HEK293 (cell line): ENCODE data around the gene NRF1.
"Not testable (repeated sequence)": the region's sequence is repeated elsewhere in the genome, so short reads cannot be mapped to it uniquely, and the experiment has no call there.

Experiments used
- CTCF ChIA-PET: fragments of 350-600 bp; formaldehyde crosslinking; extraction: SDS; loops from one replicate; lab custom pipeline; 2021; ENCODE audit warnings: antibody characterized with exemption; lab: Yijun Ruan, JAX
- POLR2A ChIA-PET: fragments of 300-600 bp; formaldehyde crosslinking; extraction: SDS; loops from one replicate; lab custom pipeline; 2020; ENCODE audit warnings: antibody characterized with exemption, inconsistent platforms; lab: Yijun Ruan, JAX
- H3K27ac ChIP-seq: fragments of 200-500 bp; sonication (Bioruptor generic); 2 replicates; pipeline ENCODE4 v1.5.1; 2014; ENCODE audit warnings: low read depth, low read length, control low read depth, inconsistent platforms; ENCODE audit errors: extremely low read depth
- H3K36me3 ChIP-seq, 2 experiments: fragments of 200-500 bp in 1 of 2; sonication (Bioruptor generic) in 1 of 2; 1 replicate in 1 of 2; 2 replicates in 1 of 2; pipeline ENCODE4 v1.5.1; 2014 to 2017; ENCODE audit warnings: inconsistent platforms in 2 of 2, low read length in 2 of 2; ENCODE audit not compliant: control insufficient read depth in 2 of 2, insufficient read depth in 1 of 2
- H3K4me1 ChIP-seq: fragments of 200-500 bp; sonication (Bioruptor generic); 2 replicates; pipeline ENCODE4 v1.5.1; 2014; ENCODE audit warnings: mild to moderate bottlenecking, low read length, inconsistent platforms; ENCODE audit not compliant: control insufficient read depth, insufficient read depth
- H3K4me3 ChIP-seq: 2 replicates; pipeline ENCODE4 v1.5.1; 2011; ENCODE audit warnings: low read depth, mild to moderate bottlenecking, control low read depth, low read length, moderate library complexity
- H3K9me3 ChIP-seq: fragments of 200-500 bp; sonication (Bioruptor generic); 2 replicates; pipeline ENCODE4 v1.5.1; 2014; ENCODE audit warnings: low read depth, low read length, inconsistent platforms; ENCODE audit not compliant: control insufficient read depth, insufficient read depth
- SP7 ChIP-seq: fragments of 450-650 bp; formaldehyde crosslinking; IDR thresholded peaks from 2 replicates; pipeline ENCODE4 v1.5.1; 2016; ENCODE audit warnings: missing biosample characterization, missing genetic modification characterization
- ZBTB49 ChIP-seq: fragments of 450-650 bp; formaldehyde crosslinking; IDR thresholded peaks from 2 replicates; pipeline ENCODE4 v1.5.1; 2016; ENCODE audit warnings: missing biosample characterization, missing genetic modification characterization, low read depth
- ZNF140 ChIP-seq: fragments of 450-650 bp; formaldehyde crosslinking; IDR thresholded peaks from 2 replicates; pipeline ENCODE4 v1.5.1; 2016; ENCODE audit warnings: missing biosample characterization, missing genetic modification characterization
- ZNF146 ChIP-seq: fragments of 450-650 bp; formaldehyde crosslinking; IDR thresholded peaks from 2 replicates; pipeline ENCODE4 v1.5.1; 2016; ENCODE audit warnings: missing biosample characterization, missing genetic modification characterization
- ZSCAN5A ChIP-seq: fragments of 450-650 bp; formaldehyde crosslinking; IDR thresholded peaks from 2 replicates; pipeline ENCODE4 v1.5.1; 2016; ENCODE audit warnings: missing biosample characterization, missing genetic modification characterization
- TF ChIP-seq, protein P1 (sequence below): fragments of 450-650 bp; formaldehyde crosslinking; IDR thresholded peaks from 2 replicates; pipeline ENCODE4 v1.5.1; 2016; ENCODE audit warnings: missing biosample characterization, missing genetic modification characterization, borderline replicate concordance
- TF ChIP-seq, protein P2 (sequence below): fragments of 450-650 bp; formaldehyde crosslinking; conservative IDR thresholded peaks from 2 replicates; pipeline ENCODE4 v1.5.1; 2016; ENCODE audit warnings: low read depth, missing biosample characterization, missing genetic modification characterization
- TF ChIP-seq, protein P3 (sequence below): fragments of 450-650 bp; formaldehyde crosslinking; IDR thresholded peaks from 2 replicates; pipeline ENCODE4 v1.5.1; 2016; ENCODE audit warnings: missing biosample characterization, missing genetic modification characterization
- TF ChIP-seq, protein P4 (sequence below): fragments of 450-650 bp; formaldehyde crosslinking; IDR thresholded peaks from 2 replicates; pipeline ENCODE4 v1.5.1; 2016; ENCODE audit warnings: missing biosample characterization, missing genetic modification characterization

The NRF1 gene

GRCh38 chr7:129670656-129671055 lies 59.1 kb downstream of the NRF1 start (continued):
- TF ChIP-seq, protein P1, sequence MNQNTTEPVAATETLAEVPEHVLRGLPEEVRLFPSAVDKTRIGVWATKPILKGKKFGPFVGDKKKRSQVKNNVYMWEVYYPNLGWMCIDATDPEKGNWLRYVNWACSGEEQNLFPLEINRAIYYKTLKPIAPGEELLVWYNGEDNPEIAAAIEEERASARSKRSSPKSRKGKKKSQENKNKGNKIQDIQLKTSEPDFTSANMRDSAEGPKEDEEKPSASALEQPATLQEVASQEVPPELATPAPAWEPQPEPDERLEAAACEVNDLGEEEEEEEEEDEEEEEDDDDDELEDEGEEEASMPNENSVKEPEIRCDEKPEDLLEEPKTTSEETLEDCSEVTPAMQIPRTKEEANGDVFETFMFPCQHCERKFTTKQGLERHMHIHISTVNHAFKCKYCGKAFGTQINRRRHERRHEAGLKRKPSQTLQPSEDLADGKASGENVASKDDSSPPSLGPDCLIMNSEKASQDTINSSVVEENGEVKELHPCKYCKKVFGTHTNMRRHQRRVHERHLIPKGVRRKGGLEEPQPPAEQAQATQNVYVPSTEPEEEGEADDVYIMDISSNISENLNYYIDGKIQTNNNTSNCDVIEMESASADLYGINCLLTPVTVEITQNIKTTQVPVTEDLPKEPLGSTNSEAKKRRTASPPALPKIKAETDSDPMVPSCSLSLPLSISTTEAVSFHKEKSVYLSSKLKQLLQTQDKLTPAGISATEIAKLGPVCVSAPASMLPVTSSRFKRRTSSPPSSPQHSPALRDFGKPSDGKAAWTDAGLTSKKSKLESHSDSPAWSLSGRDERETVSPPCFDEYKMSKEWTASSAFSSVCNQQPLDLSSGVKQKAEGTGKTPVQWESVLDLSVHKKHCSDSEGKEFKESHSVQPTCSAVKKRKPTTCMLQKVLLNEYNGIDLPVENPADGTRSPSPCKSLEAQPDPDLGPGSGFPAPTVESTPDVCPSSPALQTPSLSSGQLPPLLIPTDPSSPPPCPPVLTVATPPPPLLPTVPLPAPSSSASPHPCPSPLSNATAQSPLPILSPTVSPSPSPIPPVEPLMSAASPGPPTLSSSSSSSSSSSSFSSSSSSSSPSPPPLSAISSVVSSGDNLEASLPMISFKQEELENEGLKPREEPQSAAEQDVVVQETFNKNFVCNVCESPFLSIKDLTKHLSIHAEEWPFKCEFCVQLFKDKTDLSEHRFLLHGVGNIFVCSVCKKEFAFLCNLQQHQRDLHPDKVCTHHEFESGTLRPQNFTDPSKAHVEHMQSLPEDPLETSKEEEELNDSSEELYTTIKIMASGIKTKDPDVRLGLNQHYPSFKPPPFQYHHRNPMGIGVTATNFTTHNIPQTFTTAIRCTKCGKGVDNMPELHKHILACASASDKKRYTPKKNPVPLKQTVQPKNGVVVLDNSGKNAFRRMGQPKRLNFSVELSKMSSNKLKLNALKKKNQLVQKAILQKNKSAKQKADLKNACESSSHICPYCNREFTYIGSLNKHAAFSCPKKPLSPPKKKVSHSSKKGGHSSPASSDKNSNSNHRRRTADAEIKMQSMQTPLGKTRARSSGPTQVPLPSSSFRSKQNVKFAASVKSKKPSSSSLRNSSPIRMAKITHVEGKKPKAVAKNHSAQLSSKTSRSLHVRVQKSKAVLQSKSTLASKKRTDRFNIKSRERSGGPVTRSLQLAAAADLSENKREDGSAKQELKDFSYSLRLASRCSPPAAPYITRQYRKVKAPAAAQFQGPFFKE (tag by site-specific recombination), result no peak
- no peak for TF ChIP-seq ZSCAN5A (tag by site-specific recombination)

DNA sequence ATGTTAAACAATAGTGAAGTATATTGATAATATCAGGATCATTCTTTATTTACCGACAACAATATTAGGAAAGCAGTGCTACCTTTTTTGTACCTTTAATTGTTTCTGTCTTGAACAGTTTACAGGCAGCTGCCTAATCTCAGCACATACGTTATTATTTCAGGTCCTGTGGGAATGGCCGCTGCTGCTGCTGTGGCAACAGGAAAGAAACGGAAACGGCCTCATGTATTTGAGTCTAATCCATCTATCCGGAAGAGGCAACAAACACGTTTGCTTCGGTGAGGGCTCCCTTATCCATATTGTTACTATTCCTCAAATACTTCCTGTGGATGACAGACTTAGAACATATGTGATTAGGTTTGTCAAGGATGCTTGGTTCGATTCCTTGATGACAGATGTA lies 59.7 kb downstream of the NRF1 start:
- H3K4me3 ChIP-seq, result no peak overlapping the region
- peaks cover 6 to 34% of the 10 kb centered on the region in 2 experiments; a peak in 2 of 3 replicates for H3K36me3 ChIP-seq
- H3K27ac ChIP-seq, result no peak overlapping the region
- ChIA-PET POLR2A (no interaction called here), CTCF (interaction anchor here (0.6 kb wide), 1 partner anchor 328 kb away, joined by 3 read pairs; no protein-coding TSS in a partner anchor)
- H3K9me3 ChIP-seq, result no peaks in the 10 kb centered on the region
- TF ChIP-seq ZNF146 (no peak), ZBTB49 (tag by site-specific recombination) (no peak), SP7 (tag by site-specific recombination) (no peak), ZNF140 (tag by site-specific recombination) (no peak)
- TF ChIP-seq, protein P2, sequence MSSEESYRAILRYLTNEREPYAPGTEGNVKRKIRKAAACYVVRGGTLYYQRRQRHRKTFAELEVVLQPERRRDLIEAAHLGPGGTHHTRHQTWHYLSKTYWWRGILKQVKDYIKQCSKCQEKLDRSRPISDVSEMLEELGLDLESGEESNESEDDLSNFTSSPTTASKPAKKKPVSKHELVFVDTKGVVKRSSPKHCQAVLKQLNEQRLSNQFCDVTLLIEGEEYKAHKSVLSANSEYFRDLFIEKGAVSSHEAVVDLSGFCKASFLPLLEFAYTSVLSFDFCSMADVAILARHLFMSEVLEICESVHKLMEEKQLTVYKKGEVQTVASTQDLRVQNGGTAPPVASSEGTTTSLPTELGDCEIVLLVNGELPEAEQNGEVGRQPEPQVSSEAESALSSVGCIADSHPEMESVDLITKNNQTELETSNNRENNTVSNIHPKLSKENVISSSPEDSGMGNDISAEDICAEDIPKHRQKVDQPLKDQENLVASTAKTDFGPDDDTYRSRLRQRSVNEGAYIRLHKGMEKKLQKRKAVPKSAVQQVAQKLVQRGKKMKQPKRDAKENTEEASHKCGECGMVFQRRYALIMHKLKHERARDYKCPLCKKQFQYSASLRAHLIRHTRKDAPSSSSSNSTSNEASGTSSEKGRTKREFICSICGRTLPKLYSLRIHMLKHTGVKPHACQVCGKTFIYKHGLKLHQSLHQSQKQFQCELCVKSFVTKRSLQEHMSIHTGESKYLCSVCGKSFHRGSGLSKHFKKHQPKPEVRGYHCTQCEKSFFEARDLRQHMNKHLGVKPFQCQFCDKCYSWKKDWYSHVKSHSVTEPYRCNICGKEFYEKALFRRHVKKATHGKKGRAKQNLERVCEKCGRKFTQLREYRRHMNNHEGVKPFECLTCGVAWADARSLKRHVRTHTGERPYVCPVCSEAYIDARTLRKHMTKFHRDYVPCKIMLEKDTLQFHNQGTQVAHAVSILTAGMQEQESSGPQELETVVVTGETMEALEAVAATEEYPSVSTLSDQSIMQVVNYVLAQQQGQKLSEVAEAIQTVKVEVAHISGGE (tag by site-specific recombination), result no peak
- TF ChIP-seq, protein P3, sequence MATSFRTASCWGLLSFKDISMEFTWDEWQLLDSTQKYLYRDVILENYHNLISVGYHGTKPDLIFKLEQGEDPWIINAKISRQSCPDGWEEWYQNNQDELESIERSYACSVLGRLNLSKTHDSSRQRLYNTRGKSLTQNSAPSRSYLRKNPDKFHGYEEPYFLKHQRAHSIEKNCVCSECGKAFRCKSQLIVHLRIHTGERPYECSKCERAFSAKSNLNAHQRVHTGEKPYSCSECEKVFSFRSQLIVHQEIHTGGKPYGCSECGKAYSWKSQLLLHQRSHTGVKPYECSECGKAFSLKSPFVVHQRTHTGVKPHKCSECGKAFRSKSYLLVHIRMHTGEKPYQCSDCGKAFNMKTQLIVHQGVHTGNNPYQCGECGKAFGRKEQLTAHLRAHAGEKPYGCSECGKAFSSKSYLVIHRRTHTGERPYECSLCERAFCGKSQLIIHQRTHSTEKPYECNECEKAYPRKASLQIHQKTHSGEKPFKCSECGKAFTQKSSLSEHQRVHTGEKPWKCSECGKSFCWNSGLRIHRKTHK (tag by site-specific recombination), result no peak
- TF ChIP-seq, protein P4, sequence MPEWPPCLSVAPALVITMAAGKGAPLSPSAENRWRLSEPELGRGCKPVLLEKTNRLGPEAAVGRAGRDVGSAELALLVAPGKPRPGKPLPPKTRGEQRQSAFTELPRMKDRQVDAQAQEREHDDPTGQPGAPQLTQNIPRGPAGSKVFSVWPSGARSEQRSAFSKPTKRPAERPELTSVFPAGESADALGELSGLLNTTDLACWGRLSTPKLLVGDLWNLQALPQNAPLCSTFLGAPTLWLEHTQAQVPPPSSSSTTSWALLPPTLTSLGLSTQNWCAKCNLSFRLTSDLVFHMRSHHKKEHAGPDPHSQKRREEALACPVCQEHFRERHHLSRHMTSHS, result no peak
- H3K4me1 ChIP-seq, result no peaks in the 10 kb centered on the region

DNA sequence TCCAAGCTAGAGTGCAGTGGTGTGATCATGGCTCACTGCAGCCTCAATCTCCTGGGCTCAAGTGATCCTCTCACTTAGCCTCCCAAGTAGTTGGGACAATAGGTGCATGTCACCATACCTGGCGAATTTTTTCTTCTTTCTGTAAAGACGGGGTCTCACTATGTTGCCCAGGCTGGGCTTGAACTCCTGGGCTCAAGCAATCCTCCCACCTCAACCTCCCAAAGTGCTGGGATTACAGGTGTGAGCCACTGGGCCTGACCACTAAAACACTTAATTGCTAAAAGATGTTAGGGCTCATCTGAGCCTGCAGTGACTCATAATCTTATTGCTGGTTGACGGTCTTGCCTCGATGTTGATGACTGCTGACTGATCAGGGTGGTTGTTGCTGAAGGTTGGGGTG lies 63.0 kb downstream of the NRF1 start:
- POLR2A ChIA-PET, H3K4me3 ChIP-seq, H3K27ac ChIP-seq, H3K9me3 ChIP-seq, H3K4me1 ChIP-seq: not testable (repeated sequence)
- CTCF ChIA-PET, result interaction anchor here (1.2 to 2.1 kb wide), 2 partner anchors 10 to 150 kb away, joined by 3 to 9 read pairs; no protein-coding TSS in a partner anchor
- H3K36me3 ChIP-seq, result peaks cover 10 to 43% of the 10 kb centered on the region in 2 experiments
